HG02884 (cell line): ENCODE data around the gene SMO.
"Not testable (repeated sequence)": the region's sequence is repeated elsewhere in the genome, so short reads cannot be mapped to it uniquely, and the experiment has no call there.

Experiments
- ATAC-seq: cut with Tn5 transposase; IDR thresholded peaks from one replicate; pipeline ENCODE4 v1.9.1; 2021; ENCODE audit warnings: mild to moderate bottlenecking, moderate library complexity; ENCODE audit not compliant: unreplicated experiment

SMO gene

DNA sequence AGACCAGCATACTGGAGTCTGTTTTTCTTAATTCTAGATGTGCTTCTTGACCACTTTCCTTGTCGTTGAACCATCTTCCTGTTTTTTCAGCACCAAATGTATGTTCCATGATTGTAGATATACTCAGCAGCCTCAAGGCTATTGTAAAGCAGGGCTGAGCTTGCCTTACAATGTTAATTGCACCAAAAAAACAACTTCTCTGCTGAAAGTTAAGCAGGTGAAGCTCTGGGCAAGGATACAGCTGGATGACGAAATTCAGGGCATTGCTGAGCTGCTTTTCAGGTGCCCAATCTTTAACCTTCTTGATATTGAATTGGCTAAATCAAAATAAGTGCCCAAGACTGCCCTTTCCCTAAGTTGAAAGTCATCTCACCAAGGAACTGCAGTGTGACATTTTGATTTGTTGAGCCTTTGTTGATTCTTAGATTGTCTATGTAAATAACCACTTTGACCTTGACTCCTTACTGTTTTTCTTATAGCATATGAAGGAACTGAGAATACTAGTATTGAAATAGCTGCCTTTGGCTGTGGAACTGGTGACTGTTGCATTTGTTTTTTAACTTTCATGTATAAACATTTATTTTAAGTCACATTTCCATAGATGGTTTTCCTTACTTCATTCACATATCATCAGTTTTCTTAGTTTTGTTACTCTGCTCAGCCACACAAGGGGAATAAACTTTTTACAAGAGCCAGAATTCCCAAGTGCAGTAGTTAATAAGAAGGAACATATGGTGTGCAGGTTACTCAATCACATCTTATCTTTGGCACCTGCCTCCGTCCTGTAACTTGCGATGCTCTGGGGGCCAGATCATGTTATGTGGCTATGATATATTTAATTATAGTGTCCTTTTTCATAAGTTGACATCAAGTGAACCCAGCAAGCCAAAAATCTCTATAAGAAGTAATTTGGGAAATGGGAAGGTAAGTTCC is 39.5 kb downstream of the SMO start:
- no peak for ATAC-seq

DNA sequence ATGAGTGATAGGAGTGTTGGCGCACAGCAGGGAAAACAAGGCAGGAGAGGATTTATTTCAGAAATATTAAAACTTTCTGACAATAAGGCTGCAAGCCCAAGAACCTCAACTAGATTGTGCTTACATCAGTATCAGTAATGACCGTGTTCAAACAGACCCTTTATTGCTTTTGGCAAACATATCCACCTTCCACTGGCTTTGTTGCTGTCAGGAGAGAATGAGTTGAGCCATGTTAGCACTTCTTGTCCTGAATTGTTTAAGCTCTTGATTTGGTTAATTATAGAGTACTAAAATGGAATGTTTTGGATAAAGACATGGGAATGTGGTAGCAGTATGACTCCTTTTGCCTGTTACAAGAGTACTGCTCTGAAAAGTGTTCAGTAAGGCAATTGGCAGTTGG is 40.2 kb downstream of the SMO start:
- no peak for ATAC-seq

DNA sequence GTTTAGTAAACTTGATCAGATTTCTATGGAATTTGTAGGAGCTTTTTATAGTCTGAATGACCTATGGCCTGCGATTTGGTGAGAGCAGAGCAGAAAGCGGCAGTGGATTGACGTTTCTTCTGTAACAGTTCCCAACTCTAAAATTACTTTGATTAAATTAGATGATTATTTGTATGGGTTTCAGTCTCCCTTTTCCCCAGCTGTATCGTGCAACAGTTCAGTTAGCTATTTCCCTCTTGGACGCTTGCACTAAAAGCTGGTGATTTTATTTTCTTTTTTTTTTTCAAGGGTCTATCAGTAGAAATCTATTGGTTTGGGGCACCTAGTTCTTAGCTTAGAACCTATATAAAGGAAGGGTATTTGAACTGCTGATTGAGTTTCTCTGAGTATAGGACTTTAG is 43.2 kb downstream of the SMO start:
- ATAC-seq: no peak

DNA sequence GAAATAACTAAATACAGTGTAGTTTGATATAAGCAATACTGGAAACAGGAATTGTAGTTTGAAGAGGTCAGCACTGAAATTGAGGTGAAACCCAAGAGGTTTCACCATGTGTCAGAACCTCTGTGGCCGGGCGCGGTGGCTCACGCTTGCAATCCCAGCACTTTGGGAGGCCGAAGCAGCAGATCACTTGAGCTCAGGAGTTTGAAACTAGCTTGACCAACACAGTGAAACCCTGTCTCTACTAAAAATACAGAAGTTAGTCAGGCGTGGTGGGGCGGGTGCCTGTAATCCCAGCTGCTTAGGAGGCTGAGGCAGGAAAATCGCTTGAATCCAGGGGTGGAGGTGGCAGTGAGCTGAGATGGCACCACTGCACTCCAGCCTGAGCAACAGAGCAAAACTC is 50.1 kb downstream of the SMO start:
- ATAC-seq: no peak

DNA sequence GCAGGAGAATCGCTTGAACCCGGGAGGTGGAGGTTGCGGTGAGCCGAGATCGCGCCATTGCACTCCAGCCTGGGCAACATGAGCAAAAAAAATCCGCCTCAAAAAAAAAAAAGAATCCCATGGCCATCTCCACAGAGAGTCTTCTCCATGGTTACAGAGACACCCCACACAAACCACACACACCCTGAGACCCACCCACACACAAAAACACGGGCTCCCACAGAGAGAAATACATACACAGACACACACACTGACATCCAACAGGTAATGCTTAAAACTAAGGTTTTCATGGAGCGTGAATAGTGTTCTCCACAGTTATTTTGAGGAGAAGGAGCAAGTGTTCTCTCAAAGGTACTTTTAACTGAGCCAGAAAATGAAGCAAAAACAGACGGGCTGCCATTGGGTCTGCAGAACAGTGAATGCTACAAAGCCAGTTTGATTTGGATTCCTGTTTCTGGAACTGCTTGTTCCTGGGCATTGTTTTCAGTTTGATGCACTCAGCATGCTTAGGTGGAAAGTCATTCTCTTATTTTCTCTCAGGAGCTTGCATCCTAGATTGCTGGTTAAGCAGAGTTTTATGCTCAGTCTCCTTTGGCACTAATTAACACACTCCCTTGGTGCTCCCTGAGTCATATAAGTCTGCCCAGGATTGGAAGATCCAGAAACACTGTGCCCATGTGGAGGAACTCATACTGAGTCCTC is 51.8 kb downstream of the SMO start:
- no peak for ATAC-seq

DNA sequence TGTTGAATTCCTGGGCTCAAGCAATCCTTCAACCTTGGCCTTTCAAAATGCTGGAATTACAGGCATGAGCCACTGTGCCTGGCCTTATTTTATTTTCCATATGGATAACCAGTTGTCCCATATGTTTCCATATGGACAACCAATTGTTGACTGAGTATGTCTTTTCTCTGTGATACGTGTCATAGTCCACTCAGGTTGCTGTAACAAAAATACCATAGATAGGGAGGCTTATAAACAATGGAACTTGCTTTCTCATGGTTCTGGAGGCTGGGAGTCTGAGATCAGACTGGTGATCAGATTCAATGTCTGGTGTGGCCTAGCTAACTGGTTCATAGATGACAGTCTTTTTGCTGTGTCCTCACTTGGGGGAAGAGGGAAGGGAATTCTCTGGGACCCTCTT is 55.8 kb downstream of the SMO start:
- no peak for ATAC-seq

DNA sequence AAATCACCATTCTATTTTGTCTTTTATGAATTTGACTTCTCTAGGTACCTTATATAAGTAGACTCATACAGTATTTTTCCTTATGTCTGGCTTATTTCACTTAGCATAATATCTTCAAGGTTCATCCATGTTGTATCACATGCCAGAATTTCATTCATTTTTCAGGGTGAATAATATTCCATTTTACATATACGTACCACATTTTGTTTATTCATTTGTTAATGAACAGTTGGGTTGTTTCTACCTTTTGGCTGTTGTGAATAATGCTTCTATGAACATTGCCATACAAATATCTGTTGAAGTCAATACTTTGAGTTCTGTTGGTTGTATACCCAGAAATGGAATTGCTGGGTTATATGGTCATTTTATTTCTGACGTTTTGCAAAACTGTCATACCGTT is 57.1 kb downstream of the SMO start:
- no peak for ATAC-seq

DNA sequence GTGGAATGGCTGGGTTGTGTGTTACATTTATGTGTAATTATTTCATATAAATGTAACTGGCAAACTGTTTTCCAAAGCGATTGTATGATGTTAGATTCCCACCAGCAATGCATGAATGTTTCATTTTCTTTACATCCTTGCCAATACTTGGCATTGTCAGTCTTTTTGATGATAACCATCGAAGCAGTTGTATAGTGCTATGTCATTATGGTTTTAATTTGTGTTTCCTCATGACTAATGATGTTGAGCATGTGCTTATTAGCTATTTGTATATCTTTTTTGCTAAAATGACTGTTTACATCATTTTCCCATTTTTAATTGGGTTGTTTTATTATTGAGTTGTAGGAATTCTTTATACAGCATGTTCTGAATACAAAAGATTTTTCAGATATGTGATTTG is 58.7 kb downstream of the SMO start:
- no peak for ATAC-seq

DNA sequence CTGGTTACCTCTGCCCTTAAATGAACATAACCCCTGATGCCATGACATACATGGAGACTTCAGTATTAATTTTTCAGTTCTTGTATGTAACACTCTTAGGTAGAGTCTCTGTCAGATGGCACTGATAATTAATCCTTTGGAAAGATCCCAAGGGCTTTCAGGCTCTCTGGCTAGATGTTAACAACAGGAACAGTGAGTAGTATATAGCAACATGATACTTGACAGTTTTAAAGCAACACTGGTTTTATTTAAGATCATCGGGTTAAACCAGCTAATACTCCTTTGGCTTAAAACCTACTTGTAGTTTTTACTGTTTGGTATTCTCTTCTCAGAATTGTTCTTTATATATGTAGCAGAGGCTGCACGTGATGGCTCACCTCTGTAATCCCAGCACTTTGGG is 63.7 kb downstream of the SMO start:
- no peak for ATAC-seq

DNA sequence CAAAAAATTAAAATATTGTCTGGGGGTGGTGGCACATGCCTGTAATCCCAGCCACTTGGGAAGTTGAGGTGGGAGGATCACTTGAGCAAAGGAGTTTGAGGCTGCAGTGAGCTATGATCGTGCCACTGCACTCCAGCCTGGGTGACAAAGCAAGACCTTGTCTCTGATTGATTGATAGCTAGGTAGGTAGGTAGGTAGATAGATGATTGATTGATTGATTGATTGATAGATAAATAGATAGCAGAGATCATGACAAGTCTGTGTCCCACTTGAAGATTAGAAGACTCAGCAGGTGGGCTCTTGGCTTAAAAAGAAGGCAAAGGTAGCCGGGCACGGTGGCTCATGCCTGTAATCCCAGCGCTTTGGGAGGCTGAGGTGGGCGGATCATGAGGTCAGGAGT is 64.2 kb downstream of the SMO start:
- not testable (repeated sequence) for ATAC-seq

DNA sequence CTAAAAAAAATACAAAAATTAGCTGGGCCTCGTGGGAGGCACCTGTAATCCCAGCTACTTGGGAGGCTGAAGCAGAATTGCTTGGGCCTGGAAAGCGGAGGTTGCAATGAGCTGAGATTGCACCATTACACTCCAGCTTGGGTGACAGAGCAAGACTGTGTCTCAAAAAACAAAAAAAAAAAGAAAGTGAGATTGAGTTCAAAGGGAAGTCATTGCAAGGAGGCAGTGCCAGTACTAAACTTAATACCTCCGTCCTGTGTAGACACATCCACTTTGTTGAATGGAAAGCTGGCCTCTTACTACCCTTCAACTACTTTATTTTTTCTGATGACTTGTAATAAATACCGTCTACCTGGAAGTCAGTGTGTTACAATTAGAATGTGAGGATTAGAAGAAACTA is 67.4 kb downstream of the SMO start:
- no peak for ATAC-seq

DNA sequence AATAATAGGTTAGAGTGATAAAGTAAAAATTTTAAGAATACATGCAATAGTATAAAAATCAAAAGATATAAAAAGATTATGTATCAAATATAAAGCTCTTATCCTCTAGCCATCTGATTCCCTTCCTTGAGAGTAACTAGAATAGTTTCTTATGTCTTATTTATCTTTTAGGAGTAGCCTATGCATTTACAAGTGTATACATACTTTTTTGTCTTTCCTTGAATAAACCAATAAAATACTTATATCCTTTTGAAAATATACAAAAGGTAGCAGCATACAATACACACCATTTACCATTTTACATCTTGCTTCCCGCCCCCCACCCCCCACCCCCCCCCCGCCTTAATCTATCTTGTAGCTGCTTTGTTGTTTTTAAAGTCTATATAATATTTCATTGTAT is 67.8 kb downstream of the SMO start:
- ATAC-seq: no peak

DNA sequence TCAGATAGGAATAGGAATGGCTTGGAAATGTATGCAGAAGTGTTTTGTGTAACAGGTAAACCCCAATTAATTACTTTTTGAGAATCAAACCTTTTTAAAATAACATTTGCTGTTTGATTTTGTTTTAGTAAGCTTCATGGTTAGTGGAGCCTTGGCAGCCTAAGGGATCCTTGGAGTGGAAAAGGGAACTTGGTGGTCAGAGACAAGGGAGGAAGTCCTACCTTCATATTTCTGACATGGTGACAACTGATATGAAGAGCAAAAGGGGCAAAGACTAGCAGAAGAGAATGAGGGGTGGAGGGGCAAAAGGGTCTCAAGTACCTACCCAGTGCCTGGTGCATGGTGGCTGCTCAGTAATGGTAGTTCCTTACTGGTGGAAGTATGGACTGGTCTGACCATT is 68.7 kb downstream of the SMO start:
- ATAC-seq: no peak

DNA sequence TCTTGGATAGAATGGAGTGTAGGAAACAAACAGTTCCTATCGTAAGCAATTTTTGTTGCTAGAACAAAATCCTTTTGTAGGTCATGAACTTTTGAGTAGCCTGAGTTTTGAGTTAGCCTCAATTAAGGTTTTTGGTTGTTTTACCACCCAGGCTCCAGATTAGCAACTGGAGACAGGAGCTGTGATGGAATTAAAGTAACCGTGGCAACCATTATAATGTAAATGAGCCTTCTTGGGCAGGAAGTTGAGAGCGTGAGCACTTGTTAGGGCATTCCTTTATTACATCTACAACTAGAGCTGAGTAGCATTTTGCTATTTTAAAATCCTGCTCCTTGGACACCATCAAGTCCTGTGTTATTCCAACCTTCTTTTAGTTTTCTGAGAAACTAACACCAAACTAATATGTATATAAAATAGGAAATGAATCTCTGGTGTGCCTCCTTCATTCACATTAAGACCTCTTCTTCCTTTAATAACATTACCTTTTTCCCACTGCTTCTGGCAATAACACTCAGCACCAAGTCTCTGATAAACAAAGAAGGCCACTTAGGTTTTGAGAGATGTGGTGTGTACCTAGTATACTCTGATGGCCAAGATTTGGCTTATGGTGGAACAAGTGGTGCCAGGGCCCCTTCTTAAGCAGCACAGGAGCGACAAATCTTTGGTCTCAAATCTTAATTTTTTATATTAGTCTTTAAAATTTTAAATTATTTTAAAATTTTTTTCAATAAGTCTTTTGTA is 70.4 kb downstream of the SMO start:
- no peak for ATAC-seq

DNA sequence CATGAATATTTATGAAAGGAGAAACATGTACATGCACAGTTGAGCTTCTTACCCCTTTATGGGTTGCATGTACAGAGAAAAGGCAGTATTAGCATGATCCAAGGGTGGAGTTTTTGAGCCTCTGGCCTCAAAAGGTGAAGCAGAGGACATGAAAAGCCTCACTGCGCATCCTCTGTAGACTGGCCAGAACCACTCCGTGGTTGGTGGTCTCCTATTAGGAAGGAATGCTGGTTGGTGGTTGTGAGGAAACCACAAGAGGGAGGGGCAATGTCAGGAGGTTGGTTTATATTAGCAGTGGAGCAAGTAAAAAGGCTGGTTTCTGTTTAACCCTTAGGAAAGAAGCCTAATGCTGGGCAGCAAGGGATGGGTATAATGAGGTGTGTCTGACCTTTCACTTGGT is 73.9 kb downstream of the SMO start:
- no peak for ATAC-seq
